SK-N-SH (cell line): Measurements from ENCODE around the gene APBB2. TPM values are rescaled to one million over a fixed set of nuclear protein-coding genes. Genes with fewer than 3 reads are reported as not detected.

Experiments
- CTCF ChIA-PET: fragments of 300-600, 350-600 bp; formaldehyde crosslinking; extraction: SDS; loops from one replicate; lab custom pipeline; 2021; lab: Yijun Ruan, JAX
- POLR2A ChIA-PET: fragments of 350-600 bp; sonication (Branson Sonifier 250); formaldehyde crosslinking; extraction: SDS; loops from one replicate; lab custom pipeline; 2020; ENCODE audit warnings: antibody characterized with exemption, inconsistent platforms; lab: Yijun Ruan, JAX
- DNase-seq: peaks from one replicate; pipeline ENCODE4 v3.0.0; 2012
- H2AFZ ChIP-seq: fragments of 200-600 bp; sonication (generic); 2 replicates; pipeline ENCODE4 v1.8.1; 2016; ENCODE audit warnings: antibody characterized with exemption, mild to moderate bottlenecking, low read depth
- H3F3A ChIP-seq: fragments of 200-600 bp; sonication (generic); replicated peaks from 2 replicates; pipeline ENCODE3; 2016; ENCODE audit warnings: antibody characterized with exemption, mild to moderate bottlenecking; ENCODE audit not compliant: insufficient read depth
- H3K27ac ChIP-seq, 2 experiments: fragments of 200-500 bp in 1 of 2; fragments of 200-600 bp in 1 of 2; sonication (Bioruptor generic) in 1 of 2; sonication (generic), shearing (Covaris generic) in 1 of 2; 2 replicates each; pipeline versions ENCODE4 v1.5.1 to v1.6.1; 2014 to 2016; ENCODE audit warnings: low read depth in 2 of 2, inconsistent platforms in 1 of 2, low read length in 1 of 2, mild to moderate bottlenecking in 1 of 2, mixed read lengths in 1 of 2
- H3K27me3 ChIP-seq: fragments of 200-600 bp; sonication (generic), shearing (Covaris generic); 2 replicates; pipeline ENCODE4 v1.6.1; 2016; ENCODE audit warnings: mixed run types; ENCODE audit not compliant: insufficient read depth
- H3K36me3 ChIP-seq, 2 experiments: fragments of 200-500 bp in 1 of 2; fragments of 200-600 bp in 1 of 2; sonication (Bioruptor generic) in 1 of 2; sonication (generic) in 1 of 2; replicated peaks in 1 of 2; 2 replicates each; pipeline versions ENCODE3 to v1.5.1; 2014 to 2016; ENCODE audit warnings: low read length in 1 of 2, mild to moderate bottlenecking in 1 of 2; ENCODE audit not compliant: insufficient read depth in 2 of 2, control insufficient read depth in 1 of 2
- H3K4me1 ChIP-seq, 2 experiments: fragments of 200-500 bp in 1 of 2; fragments of 200-600 bp in 1 of 2; sonication (Bioruptor generic) in 1 of 2; sonication (generic), shearing (Covaris generic) in 1 of 2; 2 replicates each; pipeline versions ENCODE4 v1.5.1 to v1.6.1; 2014 to 2016; ENCODE audit warnings: low read depth in 1 of 2, low read length in 1 of 2, mixed run types in 1 of 2; ENCODE audit not compliant: insufficient read depth in 2 of 2, control insufficient read depth in 1 of 2
- H3K4me2 ChIP-seq: fragments of 200-600 bp; sonication (generic), shearing (Covaris generic); 2 replicates; pipeline ENCODE4 v1.6.1; 2017; ENCODE audit warnings: mixed run types
- H3K4me3 ChIP-seq, 2 experiments: fragments of 200-500 bp in 1 of 2; fragments of 200-600 bp in 1 of 2; sonication (Bioruptor generic) in 1 of 2; sonication (generic), shearing (Covaris generic) in 1 of 2; 2 replicates each; pipeline versions ENCODE4 v1.5.1 to v1.8.1; 2014 to 2016; ENCODE audit warnings: low read depth in 2 of 2, inconsistent platforms in 1 of 2, low read length in 1 of 2, mild to moderate bottlenecking in 1 of 2, mixed read lengths in 1 of 2, moderate library complexity in 1 of 2
- H3K79me2 ChIP-seq: fragments of 200-600 bp; sonication (generic); 2 replicates; pipeline ENCODE4 v1.8.1; 2017; ENCODE audit warnings: mild to moderate bottlenecking; ENCODE audit not compliant: insufficient read depth
- H3K9ac ChIP-seq: fragments of 200-600 bp; sonication (generic); 2 replicates; pipeline ENCODE4 v1.6.1; 2017; ENCODE audit warnings: mixed run types
- H3K9me2 ChIP-seq: fragments of 200-600 bp; sonication (generic); 2 replicates; pipeline ENCODE4 v1.6.1; 2017; ENCODE audit warnings: mixed run types
- H3K9me3 ChIP-seq: fragments of 200-600 bp; sonication (generic); 2 replicates; pipeline ENCODE4 v1.6.1; 2017; ENCODE audit warnings: mixed run types, mild to moderate bottlenecking, moderate library complexity
- H4K20me1 ChIP-seq: fragments of 200-600 bp; sonication (generic); 2 replicates; pipeline ENCODE4 v1.6.1; 2017; ENCODE audit warnings: mild to moderate bottlenecking, mixed run types; ENCODE audit not compliant: insufficient read depth
- ELF1 ChIP-seq: IDR thresholded peaks from 2 replicates; pipeline ENCODE4 v1.4.0; 2012
- EZH2phosphoT487 ChIP-seq: fragments of 200-600 bp; sonication (generic); IDR thresholded peaks from 2 replicates; pipeline ENCODE4 v1.6.1; 2017; ENCODE audit warnings: low read depth, mixed run types, mild to moderate bottlenecking, antibody characterized with exemption, moderate library complexity, borderline replicate concordance
- FOSL2 ChIP-seq: IDR thresholded peaks from 2 replicates; pipeline ENCODE4 v1.4.0; 2012; ENCODE audit warnings: low read depth, mild to moderate bottlenecking, moderate library complexity, borderline replicate concordance
- GABPA ChIP-seq: IDR thresholded peaks from 2 replicates; pipeline ENCODE4 v1.4.0; 2012; ENCODE audit warnings: low read depth, mild to moderate bottlenecking
- JUND ChIP-seq: IDR thresholded peaks from 2 replicates; pipeline ENCODE4 v1.4.0; 2012
- MEF2A ChIP-seq: IDR thresholded peaks from 2 replicates; pipeline ENCODE4 v1.4.0; 2012; ENCODE audit warnings: low read depth, borderline replicate concordance
- NFIC ChIP-seq: IDR thresholded peaks from 2 replicates; pipeline ENCODE4 v1.4.0; 2012; ENCODE audit warnings: borderline replicate concordance
- RFX5 ChIP-seq: IDR thresholded peaks from 2 replicates; pipeline ENCODE4 v1.6.1; 2012; ENCODE audit warnings: mild to moderate bottlenecking, improper control_type of control experiment, low read length
- RXRA ChIP-seq: IDR thresholded peaks from 2 replicates; pipeline ENCODE4 v1.4.0; 2012; ENCODE audit warnings: low read depth, mild to moderate bottlenecking, borderline replicate concordance
- SMC3 ChIP-seq: IDR thresholded peaks from 2 replicates; pipeline ENCODE4 v1.6.1; 2012; ENCODE audit warnings: low read depth, low read length, improper control_type of control experiment
- TAF1 ChIP-seq: IDR thresholded peaks from 2 replicates; pipeline ENCODE4 v1.6.1; 2012; ENCODE audit warnings: low read depth, mild to moderate bottlenecking, low read length, moderate library complexity, borderline replicate concordance
- TCF12 ChIP-seq: IDR thresholded peaks from 2 replicates; pipeline ENCODE4 v1.4.0; 2012
- TEAD4 ChIP-seq: IDR thresholded peaks from 2 replicates; pipeline ENCODE4 v1.4.0; 2012; ENCODE audit warnings: mild to moderate bottlenecking, borderline replicate concordance; ENCODE audit not compliant: insufficient read depth
- YY1 ChIP-seq: IDR thresholded peaks from 2 replicates; pipeline ENCODE4 v1.4.0; 2012; ENCODE audit warnings: low read depth, mild to moderate bottlenecking
- WGBS: methylation state at CpG from one replicate; pipeline ENCODE4 v1.1.6; 2017; ENCODE audit warnings: low lambda C conversion rate; 5-methylcytosine and 5-hydroxymethylcytosine counted together
- polyA plus RNA-seq, 3 experiments: library from polyadenylated mRNA; depleted of rRNA; stranded (reverse); fragments of >200 nt; gene quantifications; 2 replicates each; pipeline ENCODE4 v1.2.3, GENCODE V29; 2012
- TF ChIP-seq, protein P1 (sequence below): IDR thresholded peaks from 2 replicates; pipeline ENCODE4 v1.4.0; 2012; ENCODE audit warnings: low read depth, borderline replicate concordance
- TF ChIP-seq, protein P2 (sequence below): IDR thresholded peaks from 2 replicates; pipeline ENCODE4 v1.4.0; 2012; ENCODE audit warnings: low read depth, borderline replicate concordance
- TF ChIP-seq, protein P3 (sequence below): fragments of 200-600 bp; sonication (generic); IDR thresholded peaks from 2 replicates; pipeline ENCODE4 v1.6.1; 2017; ENCODE audit warnings: antibody characterized with exemption, mild to moderate bottlenecking, moderate library complexity

Gene APBB2
- polyA plus RNA-seq, 1 of the 3 experiments (the other 2 are of a cell fraction), result 49.8 TPM

DNA sequence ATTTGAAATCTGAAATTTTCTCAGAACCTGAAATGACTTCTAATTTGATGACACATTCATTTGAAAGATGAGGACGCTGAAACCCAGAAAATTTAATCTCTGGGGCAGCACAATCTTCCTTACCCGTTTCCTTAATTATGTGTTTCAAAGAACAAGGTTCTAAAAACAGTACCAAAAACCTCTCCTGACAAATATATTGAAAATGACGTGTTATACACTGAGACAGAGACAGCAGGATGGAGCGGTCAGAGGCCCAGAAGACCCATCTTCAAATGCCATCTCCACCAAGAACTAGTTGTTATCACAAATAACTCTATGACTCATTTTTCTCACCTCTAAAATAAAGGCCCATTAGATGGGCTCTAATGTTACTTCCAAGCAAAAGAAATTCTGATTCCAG lies 287.3 kb downstream of the APBB2 start:
- H3K36me3 ChIP-seq, result peaks cover 5 to 7% of the 10 kb centered on the region in 2 experiments
- CTCF ChIA-PET, result interaction anchor here (0.6 to 16.0 kb wide), 8 partner anchors 12 to 289 kb away, joined by 3 to 196 read pairs (median 6); partner anchors contain the start of gene APBB2
- peaks cover 5% of the 10 kb centered on the region for H3F3A ChIP-seq
- POLR2A ChIA-PET, result no interaction called here
- H3K4me3 ChIP-seq, result no peak overlapping the region
- no peaks in the 10 kb centered on the region for H3K9me3 ChIP-seq
- DNase-seq, result no peak
- TF ChIP-seq TAF1 (no peak), ELF1 (no peak), TCF12 (no peak), FOSL2 (no peak), JUND (no peak), YY1 (no peak), RFX5 (no peak), NFIC (no peak), TEAD4 (no peak), GABPA (no peak), EZH2phosphoT487 (no peak), MEF2A (no peak), RXRA (no peak), SMC3 (no peak)
- TF ChIP-seq, protein P1, sequence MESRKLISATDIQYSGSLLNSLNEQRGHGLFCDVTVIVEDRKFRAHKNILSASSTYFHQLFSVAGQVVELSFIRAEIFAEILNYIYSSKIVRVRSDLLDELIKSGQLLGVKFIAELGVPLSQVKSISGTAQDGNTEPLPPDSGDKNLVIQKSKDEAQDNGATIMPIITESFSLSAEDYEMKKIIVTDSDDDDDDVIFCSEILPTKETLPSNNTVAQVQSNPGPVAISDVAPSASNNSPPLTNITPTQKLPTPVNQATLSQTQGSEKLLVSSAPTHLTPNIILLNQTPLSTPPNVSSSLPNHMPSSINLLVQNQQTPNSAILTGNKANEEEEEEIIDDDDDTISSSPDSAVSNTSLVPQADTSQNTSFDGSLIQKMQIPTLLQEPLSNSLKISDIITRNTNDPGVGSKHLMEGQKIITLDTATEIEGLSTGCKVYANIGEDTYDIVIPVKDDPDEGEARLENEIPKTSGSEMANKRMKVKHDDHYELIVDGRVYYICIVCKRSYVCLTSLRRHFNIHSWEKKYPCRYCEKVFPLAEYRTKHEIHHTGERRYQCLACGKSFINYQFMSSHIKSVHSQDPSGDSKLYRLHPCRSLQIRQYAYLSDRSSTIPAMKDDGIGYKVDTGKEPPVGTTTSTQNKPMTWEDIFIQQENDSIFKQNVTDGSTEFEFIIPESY, result no peak
- TF ChIP-seq, protein P2, sequence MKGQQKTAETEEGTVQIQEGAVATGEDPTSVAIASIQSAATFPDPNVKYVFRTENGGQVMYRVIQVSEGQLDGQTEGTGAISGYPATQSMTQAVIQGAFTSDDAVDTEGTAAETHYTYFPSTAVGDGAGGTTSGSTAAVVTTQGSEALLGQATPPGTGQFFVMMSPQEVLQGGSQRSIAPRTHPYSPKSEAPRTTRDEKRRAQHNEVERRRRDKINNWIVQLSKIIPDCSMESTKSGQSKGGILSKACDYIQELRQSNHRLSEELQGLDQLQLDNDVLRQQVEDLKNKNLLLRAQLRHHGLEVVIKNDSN, result no peak
- TF ChIP-seq, protein P3, sequence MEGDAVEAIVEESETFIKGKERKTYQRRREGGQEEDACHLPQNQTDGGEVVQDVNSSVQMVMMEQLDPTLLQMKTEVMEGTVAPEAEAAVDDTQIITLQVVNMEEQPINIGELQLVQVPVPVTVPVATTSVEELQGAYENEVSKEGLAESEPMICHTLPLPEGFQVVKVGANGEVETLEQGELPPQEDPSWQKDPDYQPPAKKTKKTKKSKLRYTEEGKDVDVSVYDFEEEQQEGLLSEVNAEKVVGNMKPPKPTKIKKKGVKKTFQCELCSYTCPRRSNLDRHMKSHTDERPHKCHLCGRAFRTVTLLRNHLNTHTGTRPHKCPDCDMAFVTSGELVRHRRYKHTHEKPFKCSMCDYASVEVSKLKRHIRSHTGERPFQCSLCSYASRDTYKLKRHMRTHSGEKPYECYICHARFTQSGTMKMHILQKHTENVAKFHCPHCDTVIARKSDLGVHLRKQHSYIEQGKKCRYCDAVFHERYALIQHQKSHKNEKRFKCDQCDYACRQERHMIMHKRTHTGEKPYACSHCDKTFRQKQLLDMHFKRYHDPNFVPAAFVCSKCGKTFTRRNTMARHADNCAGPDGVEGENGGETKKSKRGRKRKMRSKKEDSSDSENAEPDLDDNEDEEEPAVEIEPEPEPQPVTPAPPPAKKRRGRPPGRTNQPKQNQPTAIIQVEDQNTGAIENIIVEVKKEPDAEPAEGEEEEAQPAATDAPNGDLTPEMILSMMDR, result no peak
- H4K20me1 ChIP-seq, result no peaks in the 10 kb centered on the region
- no peaks in the 10 kb centered on the region; a peak in 1 of 4 replicates for H3K4me1 ChIP-seq
- no peak overlapping the region for H2AFZ ChIP-seq
- no peak overlapping the region for H3K9ac ChIP-seq
- 65% methylated on average over 4 of the region's 4 CpGs for WGBS
- H3K9me2 ChIP-seq, result no peaks in the 10 kb centered on the region
- H3K79me2 ChIP-seq, result no peaks in the 10 kb centered on the region
- no peak overlapping the region for H3K4me2 ChIP-seq
- H3K27me3 ChIP-seq, result no peaks in the 10 kb centered on the region
- no peak overlapping the region for H3K27ac ChIP-seq
